ENCODE results near the gene TPO.

- no peak for TF ChIP-seq CTCF (IDR thresholded peaks at IDR 0.05)
- no peak for TF ChIP-seq EZH2 (IDR thresholded peaks at IDR 0.05)
- TF ChIP-seq EZH2phosphoT487 (IDR thresholded peaks at IDR 0.05): no peak
These were observed at the start of gene TPO for GRCh38 chr2:1413156-1413710.
